Nephron (organoid): ENCODE measurements around the gene CST8.
"Not testable (repeated sequence)": the region's sequence is repeated elsewhere in the genome, so short reads cannot be mapped to it uniquely, and the experiment has no call there.

Experiments
- H3K27ac Mint-ChIP-seq, 3 experiments: 2 replicates each; pipeline ENCODE4 v1.8.0; 2020; ENCODE audit warnings: mixed read lengths in 3 of 3, mild to moderate bottlenecking in 2 of 3, moderate library complexity in 1 of 3
- H3K27me3 Mint-ChIP-seq: 2 replicates; pipeline ENCODE4 v1.8.0; 2021; ENCODE audit warnings: low read depth, mild to moderate bottlenecking, moderate library complexity, mixed read lengths
- H3K36me3 Mint-ChIP-seq: 2 replicates; pipeline ENCODE4 v1.8.0; 2020; ENCODE audit warnings: low read depth, mixed read lengths
- H3K4me1 Mint-ChIP-seq: 2 replicates; pipeline ENCODE4 v1.8.0; 2020; ENCODE audit warnings: mixed read lengths
- H3K4me3 Mint-ChIP-seq, 3 experiments: 2 replicates each; pipeline ENCODE4 v1.8.0; 2020; ENCODE audit warnings: mild to moderate bottlenecking in 3 of 3, mixed read lengths in 3 of 3, moderate library complexity in 2 of 3
- H3K9me3 Mint-ChIP-seq: 2 replicates; pipeline ENCODE4 v1.8.0; 2020; ENCODE audit warnings: mixed read lengths
- CTCF ChIP-seq, 3 experiments: fragments of 200-600 bp; sonication (generic); IDR thresholded peaks; one replicate each; pipeline ENCODE4 v1.5.0; 2021; ENCODE audit warnings: antibody characterized with exemption in 3 of 3; ENCODE audit not compliant: unreplicated experiment in 3 of 3

Gene CST8

GRCh38 chr20:23459461-23460150 lies 31.3 kb upstream of the CST8 start:
- no peaks in the 10 kb centered on the region for H3K4me1 Mint-ChIP-seq
- no peaks in the 10 kb centered on the region for H3K36me3 Mint-ChIP-seq
- H3K4me3 Mint-ChIP-seq: no peak overlapping the region
- no peak overlapping the region for H3K27ac Mint-ChIP-seq
- TF ChIP-seq CTCF (IDR thresholded peaks at IDR 0.05; ENCODE audit: unreplicated experiment in 3 of 3): no peak
- peaks cover 8% of the 10 kb centered on the region for H3K9me3 Mint-ChIP-seq
- peaks cover 3% of the 10 kb centered on the region for H3K27me3 Mint-ChIP-seq

GRCh38 chr20:23461180-23461579 lies 29.7 kb upstream of the CST8 start:
- no peak for TF ChIP-seq CTCF (IDR thresholded peaks at IDR 0.05; ENCODE audit: unreplicated experiment in 3 of 3)
- peaks cover 12% of the 10 kb centered on the region for H3K9me3 Mint-ChIP-seq
- H3K36me3 Mint-ChIP-seq: no peaks in the 10 kb centered on the region
- H3K27me3 Mint-ChIP-seq: peaks cover 3% of the 10 kb centered on the region
- H3K27ac Mint-ChIP-seq: no peak overlapping the region
- no peaks in the 10 kb centered on the region for H3K4me1 Mint-ChIP-seq
- no peak overlapping the region for H3K4me3 Mint-ChIP-seq

DNA sequence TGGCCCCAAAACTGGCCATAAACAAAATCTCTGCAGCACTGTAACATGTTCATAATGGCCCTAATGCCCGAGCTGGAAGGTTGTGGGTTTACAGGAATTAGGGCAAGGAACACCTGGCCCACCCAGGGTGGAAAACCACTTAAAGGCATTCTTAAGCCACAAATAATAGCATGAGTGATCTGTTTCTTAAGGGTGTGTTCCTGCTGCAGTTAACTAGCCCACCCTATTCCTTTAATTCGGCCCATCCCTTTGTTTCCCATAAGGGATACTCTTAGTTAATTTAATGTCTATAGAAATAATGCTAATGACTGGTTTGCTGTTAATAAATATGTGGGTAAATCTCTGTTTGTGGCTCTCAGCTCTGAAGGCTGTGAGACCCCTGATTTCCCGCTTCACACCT lies 24.0 kb upstream of the CST8 start:
- H3K9me3 Mint-ChIP-seq: peaks cover 28% of the 10 kb centered on the region
- not testable (repeated sequence) for H3K4me1 Mint-ChIP-seq, H3K27me3 Mint-ChIP-seq, H3K36me3 Mint-ChIP-seq, H3K4me3 Mint-ChIP-seq, H3K27ac Mint-ChIP-seq

DNA sequence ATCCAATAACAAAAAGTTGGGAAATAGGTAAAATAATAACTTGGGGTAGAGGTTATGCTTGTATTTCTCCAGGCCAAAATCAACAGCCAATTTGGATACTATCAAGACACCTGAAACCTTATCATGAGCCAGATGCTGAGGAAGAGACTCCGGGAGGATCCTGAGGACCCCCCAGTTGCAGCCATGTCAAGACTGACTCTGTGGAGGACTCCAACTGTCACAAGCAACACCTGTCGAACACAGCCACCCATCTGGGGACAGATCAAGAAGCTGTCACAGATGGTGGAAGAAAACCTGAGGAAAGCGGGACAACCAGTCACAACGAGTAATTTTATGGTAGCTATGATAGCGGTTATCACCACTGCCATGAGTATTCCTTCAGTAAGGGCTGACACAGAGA lies 18.6 kb upstream of the CST8 start:
- not testable (repeated sequence) for H3K27ac Mint-ChIP-seq, H3K36me3 Mint-ChIP-seq, H3K9me3 Mint-ChIP-seq, H3K27me3 Mint-ChIP-seq, H3K4me3 Mint-ChIP-seq, H3K4me1 Mint-ChIP-seq

- H3K4me1 Mint-ChIP-seq, H3K27ac Mint-ChIP-seq, H3K36me3 Mint-ChIP-seq, H3K9me3 Mint-ChIP-seq, H3K27me3 Mint-ChIP-seq, H3K4me3 Mint-ChIP-seq: not testable (repeated sequence)
Observed at GRCh38 chr20:23473293-23473692, 17.6 kb upstream of the CST8 start.

DNA sequence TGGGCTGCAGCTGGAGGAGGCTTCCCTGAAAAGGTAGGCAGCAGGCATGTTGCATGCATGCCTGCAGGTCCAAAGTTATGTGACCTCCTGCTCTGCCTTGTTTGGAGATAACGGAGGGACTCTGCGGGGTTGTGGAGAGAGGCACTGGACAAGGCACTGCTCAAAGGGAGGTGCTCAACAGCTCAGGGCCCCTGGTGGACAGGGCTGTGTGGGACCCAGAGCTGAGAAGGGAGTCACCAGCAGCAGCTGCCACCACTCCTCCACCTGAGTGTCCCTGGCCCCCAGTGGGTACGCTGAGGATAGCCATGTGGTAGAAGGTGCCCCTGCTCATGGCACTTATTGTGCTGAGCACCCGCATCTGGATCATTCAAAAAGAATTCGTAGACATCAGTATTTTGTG lies 15.5 kb upstream of the CST8 start:
- Mint-ChIP-seq H3K27ac (no peak overlapping the region), H3K4me1 (no peaks in the 10 kb centered on the region), H3K27me3 (no peaks in the 10 kb centered on the region), H3K4me3 (no peak overlapping the region), H3K9me3 (no peaks in the 10 kb centered on the region), H3K36me3 (no peaks in the 10 kb centered on the region)
- TF ChIP-seq CTCF (IDR thresholded peaks at IDR 0.05; ENCODE audit: unreplicated experiment in 3 of 3): no peak

DNA sequence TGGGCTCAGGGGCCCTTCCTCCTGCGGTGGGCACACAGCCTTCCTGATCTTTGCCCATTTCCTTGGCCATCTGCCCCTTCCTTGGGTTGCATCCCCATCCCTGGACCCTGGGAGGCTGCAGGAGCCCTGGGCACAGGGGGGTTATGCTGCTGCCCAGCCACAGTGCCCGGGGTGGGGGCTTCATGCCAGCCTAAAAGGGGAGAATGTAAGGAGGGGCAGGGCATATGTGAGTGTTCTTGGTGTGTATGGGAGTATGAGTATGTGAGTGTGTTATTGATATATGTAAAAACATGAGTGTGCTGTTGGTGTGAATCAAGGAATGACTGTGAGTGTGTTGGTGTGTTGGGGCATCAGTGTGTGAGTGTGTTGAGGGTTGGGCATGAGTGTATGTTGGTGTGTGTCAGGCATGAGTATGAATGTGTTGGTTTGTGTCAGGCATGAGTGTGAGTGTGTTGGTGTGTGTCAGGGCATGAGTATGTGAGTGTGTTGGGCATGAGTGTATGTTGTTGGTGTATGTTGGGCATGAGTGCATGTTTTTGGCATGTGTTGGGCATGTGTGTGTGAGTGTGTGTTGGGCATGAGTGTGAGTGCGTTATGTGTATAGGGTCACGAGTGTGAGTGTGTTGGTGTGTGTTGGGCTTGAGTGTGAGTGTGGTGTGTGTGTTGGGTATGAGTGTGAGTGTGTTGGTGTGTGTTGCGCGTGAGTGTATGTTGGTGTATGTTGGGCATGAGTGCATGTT lies 14.7 kb upstream of the CST8 start:
- no peaks in the 10 kb centered on the region for H3K9me3 Mint-ChIP-seq
- no peak overlapping the region for H3K4me3 Mint-ChIP-seq
- H3K4me1 Mint-ChIP-seq: no peaks in the 10 kb centered on the region
- H3K27ac Mint-ChIP-seq: no peak overlapping the region
- H3K27me3 Mint-ChIP-seq: no peaks in the 10 kb centered on the region
- H3K36me3 Mint-ChIP-seq: no peaks in the 10 kb centered on the region
- TF ChIP-seq CTCF (IDR thresholded peaks at IDR 0.05; ENCODE audit: unreplicated experiment in 3 of 3): no peak
